GM12873 (cell line): ENCODE measurements around the gene TOGARAM2.

ENCODE experiments used
- CTCF ChIP-seq: IDR thresholded peaks from 2 replicates; pipeline ENCODE4 v1.5.1; 2012; ENCODE audit warnings: low read depth, mild to moderate bottlenecking, moderate library complexity, low read length, control low read depth; ENCODE audit not compliant: insufficient read depth; ENCODE audit errors: missing control alignments

TOGARAM2 gene

GRCh38 chr2:29042561-29043075 lies 61.5 kb downstream of the TOGARAM2 start:
- TF ChIP-seq CTCF = no peak

- no peak for TF ChIP-seq CTCF
These were observed 63.4 kb downstream of the TOGARAM2 start for GRCh38 chr2:29044459-29044858.

GRCh38 chr2:29046321-29046720 lies 65.2 kb downstream of the TOGARAM2 start:
- no peak for TF ChIP-seq CTCF

GRCh38 chr2:29047083-29047845 lies 66.2 kb downstream of the TOGARAM2 start:
- TF ChIP-seq CTCF = no peak

- TF ChIP-seq CTCF = no peak
These were observed 69.5 kb downstream of the TOGARAM2 start for GRCh38 chr2:29050591-29050990.

GRCh38 chr2:29051730-29052129 lies 70.6 kb downstream of the TOGARAM2 start:
- TF ChIP-seq CTCF = no peak

- TF ChIP-seq CTCF = no peak
These were observed 71.7 kb downstream of the TOGARAM2 start for GRCh38 chr2:29052807-29053206.
